Endothelial cell of umbilical vein (primary cell): Measurements from ENCODE around the gene SVIL. TPM values are rescaled to one million over a fixed set of nuclear protein-coding genes. Genes with fewer than 3 reads are reported as not detected.

ENCODE experiments used
- BruUV-seq: library from RNA; stranded (reverse); fragments of 400-500 nt; replicated peaks from 2 replicates; lab custom pipeline; 2021; lab: Mats Ljungman, UMichigan
- CTCF ChIA-PET: fragments of 300-600, 350-600 bp; sonication (Branson Sonifier 250); formaldehyde crosslinking; loops from one replicate; lab custom pipeline; 2021; ENCODE audit warnings: antibody characterized with exemption, inconsistent platforms; lab: Charles Lee
- POLR2A ChIA-PET: fragments of 300-600, 350-600 bp; sonication (Branson Sonifier 250); formaldehyde crosslinking; loops from one replicate; lab custom pipeline; 2021; ENCODE audit warnings: antibody characterized with exemption, inconsistent platforms; lab: Charles Lee
- DNase-seq: peaks from one replicate; pipeline ENCODE4 v3.0.0-alpha.2; 2011; ENCODE audit warnings: low read depth, low spot score
- FAIRE-seq: peaks from 2 replicates; lab custom pipeline; 2011; peaks lifted over from hg19 to GRCh38; lab: Jason Lieb, UNC
- H2AFZ ChIP-seq: 2 replicates; pipeline ENCODE4 v1.6.0; 2012; ENCODE audit warnings: low read depth, low read length, control low read depth, inconsistent platforms
- H3K27ac ChIP-seq: 2 replicates; pipeline ENCODE4 v1.5.1; 2011; ENCODE audit warnings: low read depth, mild to moderate bottlenecking, control low read depth, low read length, moderate library complexity; ENCODE audit not compliant: insufficient read depth
- H3K27me3 ChIP-seq, 2 experiments: 2 replicates each; pipeline versions ENCODE4 v1.6.0 to v1.6.1; 2011; ENCODE audit warnings: low read length in 2 of 2, mixed read lengths in 1 of 2; ENCODE audit not compliant: control insufficient read depth in 2 of 2, insufficient read depth in 2 of 2
- H3K36me3 ChIP-seq, 2 experiments: 2 replicates in 1 of 2; 3 replicates in 1 of 2; pipeline ENCODE4 v1.5.1; 2011; ENCODE audit warnings: low read length in 2 of 2, mild to moderate bottlenecking in 1 of 2, moderate library complexity in 1 of 2; ENCODE audit not compliant: control insufficient read depth in 2 of 2, insufficient read depth in 2 of 2; ENCODE audit errors: extremely low read depth in 1 of 2
- H3K4me1 ChIP-seq: 3 replicates; pipeline ENCODE4 v1.5.1; 2011; ENCODE audit warnings: mild to moderate bottlenecking, low read length; ENCODE audit not compliant: control insufficient read depth, insufficient read depth; ENCODE audit errors: extremely low read depth
- H3K4me2 ChIP-seq: 2 replicates; pipeline ENCODE4 v1.6.1; 2011; ENCODE audit warnings: low read length, control low read depth, mixed read lengths; ENCODE audit not compliant: insufficient read depth
- H3K4me3 ChIP-seq, 3 experiments: fragments of 200-600 bp in 1 of 3; sonication (generic), shearing (Covaris generic) in 1 of 3; replicated peaks in 1 of 3; 2 replicates each; pipeline ENCODE4 v1.5.1; 2011 to 2016; ENCODE audit warnings: control low read depth in 3 of 3, low read length in 3 of 3, mild to moderate bottlenecking in 2 of 3, inconsistent platforms in 1 of 3, low read depth in 1 of 3, moderate library complexity in 1 of 3; ENCODE audit not compliant: insufficient read depth in 1 of 3
- H3K79me2 ChIP-seq: 2 replicates; pipeline ENCODE4 v1.6.0; 2012; ENCODE audit warnings: low read length, inconsistent platforms; ENCODE audit not compliant: control insufficient read depth, insufficient read depth
- H3K9ac ChIP-seq: replicated peaks from 2 replicates; pipeline ENCODE3; 2011; ENCODE audit warnings: low read length, control low read depth; ENCODE audit not compliant: insufficient read depth; ENCODE audit errors: extremely low read depth
- H3K9me1 ChIP-seq: replicated peaks from 3 replicates; pipeline ENCODE4 v1.6.0; 2011; ENCODE audit warnings: mild to moderate bottlenecking, low read length; ENCODE audit not compliant: control insufficient read depth, insufficient read depth; ENCODE audit errors: extremely low read depth
- H3K9me3 ChIP-seq: replicated peaks from 2 replicates; pipeline ENCODE4 v1.5.1; 2012; ENCODE audit warnings: low read length, inconsistent platforms; ENCODE audit not compliant: control insufficient read depth, insufficient read depth
- H4K20me1 ChIP-seq: replicated peaks from 2 replicates; pipeline ENCODE3; 2011; ENCODE audit warnings: mild to moderate bottlenecking, low read length; ENCODE audit not compliant: control insufficient read depth, insufficient read depth; ENCODE audit errors: extremely low read depth
- EZH2 ChIP-seq: IDR thresholded peaks from 2 replicates; pipeline ENCODE4 v1.6.1; 2012; ENCODE audit warnings: borderline replicate concordance, low read depth, mild to moderate bottlenecking, moderate library complexity, low read length, inconsistent platforms; ENCODE audit not compliant: severe bottlenecking
- FOS ChIP-seq: IDR thresholded peaks from 2 replicates; pipeline ENCODE4 v1.6.1; 2011; ENCODE audit warnings: mild to moderate bottlenecking, low read length, moderate library complexity, borderline replicate concordance; ENCODE audit not compliant: insufficient read depth
- GATA2 ChIP-seq: IDR thresholded peaks from 2 replicates; pipeline ENCODE4 v1.7.0; 2011; ENCODE audit warnings: low read depth, mild to moderate bottlenecking, moderate library complexity, mixed read lengths, low read length; ENCODE audit not compliant: insufficient read length, insufficient read depth
- JUN ChIP-seq: IDR thresholded peaks from 2 replicates; pipeline ENCODE4 v1.6.1; 2011; ENCODE audit warnings: borderline replicate concordance, low read depth; ENCODE audit not compliant: insufficient read length, insufficient read depth
- MAX ChIP-seq: IDR thresholded peaks from 2 replicates; pipeline ENCODE4 v1.6.1; 2011; ENCODE audit not compliant: insufficient read depth, insufficient read length
- MYC ChIP-seq: IDR thresholded peaks from one replicate; pipeline ENCODE4 v1.6.1; 2011; ENCODE audit warnings: mild to moderate bottlenecking, low read depth, low read length
- POLR2A ChIP-seq: IDR thresholded peaks from 2 replicates; pipeline ENCODE4 v1.6.1; 2012; ENCODE audit warnings: low read depth, mild to moderate bottlenecking, control low read depth, low read length
- POLR2AphosphoS5 ChIP-seq: IDR thresholded peaks from 2 replicates; pipeline ENCODE4 v1.6.1; 2012; ENCODE audit warnings: low read depth, mild to moderate bottlenecking, control low read depth, low read length, moderate library complexity; ENCODE audit not compliant: insufficient read depth
- dilution Hi-C: fragments of 300-500 bp; cut with MboI; formaldehyde crosslinking; loops from one replicate; pipeline ENCODE4 v1.15.0; 2019; ENCODE audit warnings: low sequenced_read_pairs; ENCODE audit not compliant: extremely low pct_ligation_motif_present
- intact Hi-C: fragments of 100-400 bp; cut with micrococcal nuclease; formaldehyde crosslinking; loops from one replicate; pipeline ENCODE4 v1.10.0; 2022
- polyA plus RNA-seq, 4 experiments: library from polyadenylated mRNA; depleted of rRNA in 3 of 4; stranded (reverse) in 3 of 4; unstranded in 1 of 4; fragments of >200 nt; gene quantifications; 2 replicates each; pipeline versions ENCODE4 v1.2.1 to v1.2.3, GENCODE V29; 2011 to 2012; ENCODE audit warnings: missing spikeins in 1 of 4
- total RNA-seq: library from RNA; stranded (reverse); gene quantifications from 2 replicates; pipeline ENCODE4 v1.2.3, GENCODE V29; 2021
- TF ChIP-seq, protein P1 (sequence below), 2 donors: IDR thresholded peaks; 1 replicate in 1 of 2; 2 replicates in 1 of 2; pipeline ENCODE4 v1.5.1; 2011; ENCODE audit warnings: low read length in 2 of 2, mild to moderate bottlenecking in 2 of 2, moderate library complexity in 2 of 2, control low read depth in 1 of 2, inconsistent platforms in 1 of 2, low read depth in 1 of 2; ENCODE audit not compliant: insufficient read depth in 1 of 2; ENCODE audit errors: extremely low read depth in 1 of 2

Gene SVIL
- total and polyA plus RNA-seq, 2 donors (not counting 3 experiments of a cell fraction or from before 2014, with no cell fraction given), result 22.6 to 70.7 TPM

DNA sequence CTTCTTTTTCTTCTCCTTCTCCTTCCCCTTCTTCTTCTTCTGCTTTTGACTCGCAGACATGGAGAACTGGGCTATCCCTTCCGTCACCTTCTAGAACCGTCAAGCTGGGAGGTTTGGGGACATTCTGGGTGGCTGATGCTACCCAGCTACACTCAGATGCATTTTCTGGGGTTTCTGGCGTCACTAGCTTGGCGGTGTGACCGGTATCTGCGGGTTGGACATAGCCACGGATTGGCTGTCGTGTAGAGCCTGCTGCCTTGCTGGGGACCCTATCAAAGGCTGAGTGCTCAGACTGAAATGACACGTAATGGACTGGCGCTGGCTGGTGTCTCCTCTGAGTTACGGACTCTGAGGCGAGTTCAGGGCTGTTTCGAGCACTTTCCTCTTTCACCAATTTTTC is 101.7 kb downstream of the SVIL start:
- H3K27me3 ChIP-seq, result no peaks in the 10 kb centered on the region
- peaks cover 0 to 20% of the 10 kb centered on the region in 2 experiments for H3K36me3 ChIP-seq
- no peak for TF ChIP-seq GATA2
- TF ChIP-seq, protein P1, sequence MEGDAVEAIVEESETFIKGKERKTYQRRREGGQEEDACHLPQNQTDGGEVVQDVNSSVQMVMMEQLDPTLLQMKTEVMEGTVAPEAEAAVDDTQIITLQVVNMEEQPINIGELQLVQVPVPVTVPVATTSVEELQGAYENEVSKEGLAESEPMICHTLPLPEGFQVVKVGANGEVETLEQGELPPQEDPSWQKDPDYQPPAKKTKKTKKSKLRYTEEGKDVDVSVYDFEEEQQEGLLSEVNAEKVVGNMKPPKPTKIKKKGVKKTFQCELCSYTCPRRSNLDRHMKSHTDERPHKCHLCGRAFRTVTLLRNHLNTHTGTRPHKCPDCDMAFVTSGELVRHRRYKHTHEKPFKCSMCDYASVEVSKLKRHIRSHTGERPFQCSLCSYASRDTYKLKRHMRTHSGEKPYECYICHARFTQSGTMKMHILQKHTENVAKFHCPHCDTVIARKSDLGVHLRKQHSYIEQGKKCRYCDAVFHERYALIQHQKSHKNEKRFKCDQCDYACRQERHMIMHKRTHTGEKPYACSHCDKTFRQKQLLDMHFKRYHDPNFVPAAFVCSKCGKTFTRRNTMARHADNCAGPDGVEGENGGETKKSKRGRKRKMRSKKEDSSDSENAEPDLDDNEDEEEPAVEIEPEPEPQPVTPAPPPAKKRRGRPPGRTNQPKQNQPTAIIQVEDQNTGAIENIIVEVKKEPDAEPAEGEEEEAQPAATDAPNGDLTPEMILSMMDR (IDR thresholded peaks at IDR 0.05; ENCODE audit: extremely low read depth in 1 of 2, insufficient read depth in 1 of 2, low read depth in 1 of 2, low read length in 2 of 2), result no peak
- no peak for TF ChIP-seq POLR2A
- TF ChIP-seq JUN, result no peak
- TF ChIP-seq POLR2AphosphoS5, result no peak
- no peak for TF ChIP-seq EZH2
- TF ChIP-seq MAX, result no peak
- no peak for TF ChIP-seq FOS
- TF ChIP-seq MYC, result no peak
- H3K27ac ChIP-seq, result no peak overlapping the region
- no peak overlapping the region for H3K4me2 ChIP-seq
- CTCF ChIA-PET, result interaction anchor here (0.9 to 3.9 kb wide), 5 partner anchors 11 to 58 kb away, joined by 3 to 18 read pairs (median 5); no protein-coding TSS in a partner anchor
- intact Hi-C loops, result loop anchor here (5.0 kb wide), 1 partner anchor 706 kb away; no protein-coding TSS in a partner anchor
- BruUV-seq, result no TSS peak
- DNase-seq, result no peak
- no peaks in the 10 kb centered on the region for H3K9me3 ChIP-seq
- POLR2A ChIA-PET, result no interaction called here
- no peak overlapping the region for H3K4me3 ChIP-seq
- H3K9ac ChIP-seq, result no peak overlapping the region
- FAIRE-seq, result no peak
- no peaks in the 10 kb centered on the region for H3K9me1 ChIP-seq
- dilution Hi-C loops, result no loop called here
- peaks cover 9% of the 10 kb centered on the region for H3K4me1 ChIP-seq
- no peak overlapping the region for H2AFZ ChIP-seq
- H4K20me1 ChIP-seq, result no peaks in the 10 kb centered on the region
- H3K79me2 ChIP-seq, result peaks cover 2% of the 10 kb centered on the region
